Neural cell (in vitro differentiated cells): ENCODE data around the gene MCAT. TPM values are rescaled to one million over a fixed set of nuclear protein-coding genes. Genes with fewer than 3 reads are reported as not detected.

Source experiments
- H2AFZ ChIP-seq: fragments of 200-600, 300-800 bp; sonication (generic), shearing (Covaris generic); 2 replicates; pipeline ENCODE4 v1.6.0; 2014; ENCODE audit warnings: low read depth, mild to moderate bottlenecking, antibody characterized with exemption, low read length, moderate library complexity
- H3F3A ChIP-seq: fragments of 200-600 bp; shearing (Covaris generic); 2 replicates; pipeline ENCODE4 v1.6.1; 2016; ENCODE audit warnings: mild to moderate bottlenecking, moderate library complexity, mixed read lengths, antibody characterized with exemption, low read length; ENCODE audit not compliant: insufficient read depth, poor library complexity, severe bottlenecking
- H3K27ac ChIP-seq: fragments of 200-600, 300-800 bp; sonication (generic), shearing (Covaris generic); 2 replicates; pipeline ENCODE4 v1.5.1; 2014; ENCODE audit warnings: mild to moderate bottlenecking, low read length, moderate library complexity
- H3K27me3 ChIP-seq: fragments of 300-800, 200-600 bp; sonication (generic), shearing (Covaris generic); 2 replicates; pipeline ENCODE4 v1.6.0; 2014; ENCODE audit warnings: mild to moderate bottlenecking, low read depth, low read length, moderate library complexity; ENCODE audit not compliant: insufficient read depth
- H3K36me3 ChIP-seq: fragments of 300-800, 200-600 bp; sonication (generic), shearing (Covaris generic); 2 replicates; pipeline ENCODE4 v1.5.1; 2014; ENCODE audit warnings: mild to moderate bottlenecking, antibody characterized with exemption, low read length, moderate library complexity; ENCODE audit not compliant: insufficient read depth
- H3K4me2 ChIP-seq: fragments of 300-800, 200-600 bp; sonication (generic), shearing (Covaris generic); 2 replicates; pipeline ENCODE4 v1.6.0; 2014; ENCODE audit warnings: mild to moderate bottlenecking, low read length
- H3K4me3 ChIP-seq: fragments of 300-800, 200-600 bp; sonication (generic), shearing (Covaris generic); 2 replicates; pipeline ENCODE4 v1.5.1; 2014; ENCODE audit warnings: mild to moderate bottlenecking, low read length, moderate library complexity
- H3K79me2 ChIP-seq: fragments of 200-600 bp; shearing (Covaris generic); replicated peaks from 2 replicates; pipeline ENCODE4 v1.6.0; 2014; ENCODE audit warnings: mild to moderate bottlenecking, low read length, moderate library complexity; ENCODE audit not compliant: insufficient read depth
- H3K9ac ChIP-seq: fragments of 300-800, 200-600 bp; sonication (generic), shearing (Covaris generic); 2 replicates; pipeline ENCODE4 v1.6.1; 2016; ENCODE audit warnings: mild to moderate bottlenecking, low read length, mixed read lengths
- H3K9me2 ChIP-seq: fragments of 200-600 bp; shearing (Covaris generic); 2 replicates; pipeline ENCODE4 v1.6.1; 2016; ENCODE audit warnings: mild to moderate bottlenecking, low read length, mixed read lengths; ENCODE audit not compliant: insufficient read depth
- H3K9me3 ChIP-seq: fragments of 200-600, 300-800 bp; sonication (generic), shearing (Covaris generic); 2 replicates; pipeline ENCODE4 v1.6.1; 2016; ENCODE audit warnings: mild to moderate bottlenecking, mixed run types, low read length, moderate library complexity, mixed read lengths
- H4K20me1 ChIP-seq: fragments of 200-600 bp; shearing (Covaris generic); 2 replicates; pipeline ENCODE4 v1.6.1; 2016; ENCODE audit warnings: mild to moderate bottlenecking, mixed run types; ENCODE audit not compliant: insufficient read depth
- CTCF ChIP-seq: fragments of 450-650 bp; IDR thresholded peaks from 2 replicates; pipeline ENCODE4 v1.5.1; 2014; ENCODE audit warnings: antibody characterized with exemption, mild to moderate bottlenecking, moderate library complexity; ENCODE audit not compliant: poor library complexity, severe bottlenecking
- EP300 ChIP-seq: fragments of 450-650 bp; conservative IDR thresholded peaks from 2 replicates; pipeline ENCODE4 v1.6.1; 2014; ENCODE audit warnings: antibody characterized with exemption, mild to moderate bottlenecking, moderate library complexity; ENCODE audit not compliant: poor library complexity, severe bottlenecking
- EZH2 ChIP-seq: fragments of 200-600, 300-800 bp; shearing (Covaris generic), sonication (generic); IDR thresholded peaks from 2 replicates; pipeline ENCODE4 v1.6.1; 2014; ENCODE audit warnings: antibody characterized with exemption, low read length, borderline replicate concordance, mild to moderate bottlenecking; ENCODE audit not compliant: insufficient read depth, poor library complexity, severe bottlenecking
- MXI1 ChIP-seq: fragments of 450-650 bp; conservative IDR thresholded peaks from 2 replicates; pipeline ENCODE4 v1.6.1; 2014; ENCODE audit warnings: antibody characterized with exemption, mild to moderate bottlenecking; ENCODE audit not compliant: poor library complexity, severe bottlenecking
- POLR2AphosphoS5 ChIP-seq: IDR thresholded peaks from 2 replicates; pipeline ENCODE4 v1.6.1; 2012
- RAD21 ChIP-seq: fragments of 450-650 bp; conservative IDR thresholded peaks from 2 replicates; pipeline ENCODE4 v1.6.1; 2014; ENCODE audit warnings: antibody characterized with exemption, mild to moderate bottlenecking, moderate library complexity
- REST ChIP-seq: IDR thresholded peaks from 2 replicates; pipeline ENCODE4 v1.6.1; 2012; ENCODE audit warnings: borderline replicate concordance
- SMC3 ChIP-seq: fragments of 450-650 bp; conservative IDR thresholded peaks from 2 replicates; pipeline ENCODE4 v1.6.1; 2014; ENCODE audit warnings: antibody characterized with exemption, mild to moderate bottlenecking, moderate library complexity; ENCODE audit not compliant: poor library complexity
- TAF1 ChIP-seq: IDR thresholded peaks from 2 replicates; pipeline ENCODE4 v1.6.1; 2012; ENCODE audit warnings: low read depth
- polyA plus RNA-seq: library from polyadenylated mRNA; depleted of rRNA; stranded (reverse); fragments of >200 nt; gene quantifications from 2 replicates; pipeline ENCODE4 v1.2.3, GENCODE V29; 2014

The MCAT gene
- polyA plus RNA-seq, 1 donor from 2014 or later: 46.8 TPM

GRCh38 chr22:43128116-43128515 is 15.1 kb downstream of the MCAT start:
- no peaks in the 10 kb centered on the region for H3K27me3 ChIP-seq
- no peaks in the 10 kb centered on the region for H3F3A ChIP-seq
- H3K9ac ChIP-seq: no peak overlapping the region
- H3K79me2 ChIP-seq: no peaks in the 10 kb centered on the region
- no peaks in the 10 kb centered on the region for H3K9me3 ChIP-seq
- no peak overlapping the region for H3K4me3 ChIP-seq
- no peaks in the 10 kb centered on the region for H3K36me3 ChIP-seq
- no peak for TF ChIP-seq MXI1
- TF ChIP-seq EZH2: no peak
- TF ChIP-seq POLR2AphosphoS5: no peak
- no peak for TF ChIP-seq CTCF
- no peak for TF ChIP-seq TAF1
- TF ChIP-seq EP300: no peak
- TF ChIP-seq RAD21: no peak
- TF ChIP-seq REST: no peak
- TF ChIP-seq SMC3: no peak
- no peaks in the 10 kb centered on the region for H4K20me1 ChIP-seq
- H3K27ac ChIP-seq: no peak overlapping the region
- H3K9me2 ChIP-seq: no peaks in the 10 kb centered on the region
- H2AFZ ChIP-seq: no peak overlapping the region
- no peak overlapping the region for H3K4me2 ChIP-seq

- Histone ChIP-seq H3K27me3 (no peaks in the 10 kb centered on the region), H3K4me3 (no peak overlapping the region), H3K4me2 (no peak overlapping the region), H3K36me3 (no peaks in the 10 kb centered on the region), H3K27ac (no peak overlapping the region), H4K20me1 (no peaks in the 10 kb centered on the region), H3K9ac (no peak overlapping the region), H3K9me3 (no peaks in the 10 kb centered on the region), H3F3A (no peaks in the 10 kb centered on the region), H2AFZ (no peak overlapping the region), H3K9me2 (no peaks in the 10 kb centered on the region), H3K79me2 (no peaks in the 10 kb centered on the region)
- TF ChIP-seq EP300 (no peak), EZH2 (no peak), POLR2AphosphoS5 (no peak), MXI1 (no peak), CTCF (no peak), RAD21 (no peak), SMC3 (no peak), TAF1 (no peak), REST (no peak)
Measured at GRCh38 chr22:43127166-43127908, 15.9 kb downstream of the MCAT start.
